HepG2 (cell line): ENCODE data around the gene NR2F1-AS1. TPM values are rescaled to one million over a fixed set of nuclear protein-coding genes. Genes with fewer than 3 reads are reported as not detected.
A peak's percentile ranks its signal among the peaks of the same experiment; 100 is the strongest.

Experiments used
- ATM ChIP-seq: fragments of 450-650 bp; IDR thresholded peaks from 2 replicates; pipeline ENCODE4 v1.7.1; 2017; ENCODE audit warnings: mild to moderate bottlenecking, borderline replicate concordance
- EHMT2 ChIP-seq: fragments of 200-600 bp; sonication (generic); IDR thresholded peaks from 2 replicates; pipeline ENCODE4 v1.7.0; 2017; ENCODE audit warnings: antibody characterized with exemption, low read depth, low read length, borderline replicate concordance
- EZH2 ChIP-seq: conservative IDR thresholded peaks from 2 replicates; pipeline ENCODE4 v1.6.1; 2012; ENCODE audit warnings: mild to moderate bottlenecking, low read depth, low read length, moderate library complexity
- SAP130 ChIP-seq: IDR thresholded peaks from 2 replicates; pipeline ENCODE4 v1.6.1; 2016; ENCODE audit warnings: low read depth
- SIN3A ChIP-seq: IDR thresholded peaks from 2 replicates; pipeline ENCODE4 v1.6.1; 2011; ENCODE audit warnings: low read depth, mild to moderate bottlenecking, control low read depth, low read length, borderline replicate concordance
- SP5 ChIP-seq: IDR thresholded peaks from 2 replicates; pipeline ENCODE4 v1.6.1; 2016; ENCODE audit warnings: low read depth, borderline replicate concordance
- TARDBP ChIP-seq: sonication (generic); formaldehyde crosslinking; IDR thresholded peaks from 2 replicates; pipeline ENCODE4 v1.8.0; 2022; ENCODE audit warnings: mild to moderate bottlenecking, missing genetic modification reagents
- ZNF230 ChIP-seq: sonication (generic); formaldehyde crosslinking; IDR thresholded peaks from 2 replicates; pipeline ENCODE4 v1.4.0; 2020; ENCODE audit warnings: mild to moderate bottlenecking, missing genetic modification reagents
- ZNF264 ChIP-seq: sonication (generic); formaldehyde crosslinking; IDR thresholded peaks from 2 replicates; pipeline ENCODE4 v1.4.0; 2020; ENCODE audit warnings: missing genetic modification reagents
- ZNF761 ChIP-seq: sonication (generic); formaldehyde crosslinking; conservative IDR thresholded peaks from 2 replicates; pipeline ENCODE4 v1.4.0; 2020; ENCODE audit warnings: mild to moderate bottlenecking, missing genetic modification reagents
- ZNF777 ChIP-seq: sonication (generic); formaldehyde crosslinking; IDR thresholded peaks from 2 replicates; pipeline ENCODE4 v1.4.0; 2020; ENCODE audit warnings: missing genetic modification reagents
- ZNF780A ChIP-seq: sonication (generic); formaldehyde crosslinking; IDR thresholded peaks from 2 replicates; pipeline ENCODE4 v1.8.0; 2022; ENCODE audit warnings: mild to moderate bottlenecking, missing genetic modification reagents, moderate library complexity
- ZSCAN22 ChIP-seq: sonication (generic); formaldehyde crosslinking; IDR thresholded peaks from 2 replicates; pipeline ENCODE4 v1.4.0; 2020; ENCODE audit warnings: mild to moderate bottlenecking, missing genetic modification reagents
- ZSCAN9 ChIP-seq: IDR thresholded peaks from 2 replicates; pipeline ENCODE4 v1.6.1; 2016; ENCODE audit warnings: borderline replicate concordance
- polyA plus RNA-seq, 8 experiments: library from polyadenylated mRNA; depleted of rRNA in 3 of 8; stranded (reverse) in 7 of 8; unstranded in 1 of 8; fragments of >200 nt; fragmentation: Illumina TruSeq in 4 of 8; extraction: Trizol in 4 of 8; gene quantifications; 2 replicates each; pipeline versions ENCODE4 v1.2.1 to v1.2.3, GENCODE V29; 2011 to 2016; ENCODE audit warnings: low read depth in 4 of 8, missing spikeins in 1 of 8, mixed read lengths in 1 of 8; ENCODE audit not compliant: insufficient read depth in 1 of 8
- total RNA-seq, 5 experiments: library from RNA; depleted of rRNA; stranded (reverse); fragments of >200 nt; fragmentation: Illumina TruSeq; extraction: Trizol; gene quantifications; 2 replicates each; pipeline ENCODE4 v1.2.3, GENCODE V29; 2016; ENCODE audit warnings: low read depth in 1 of 5
- TF ChIP-seq, protein P1 (sequence below): sonication (generic); formaldehyde crosslinking; IDR thresholded peaks from 2 replicates; pipeline ENCODE4 v1.4.0; 2020; ENCODE audit warnings: missing genetic modification reagents
- TF ChIP-seq, protein P2 (sequence below): IDR thresholded peaks from 2 replicates; pipeline ENCODE4 v1.6.1; 2018; ENCODE audit warnings: missing genetic modification reagents, mild to moderate bottlenecking, missing compliant biosample characterization
- TF ChIP-seq, protein P3 (sequence below): sonication (generic); formaldehyde crosslinking; IDR thresholded peaks from 2 replicates; pipeline ENCODE4 v1.5.1; 2020; ENCODE audit warnings: missing genetic modification reagents, mild to moderate bottlenecking, borderline replicate concordance
- TF ChIP-seq, protein P4 (sequence below): sonication (generic); formaldehyde crosslinking; IDR thresholded peaks from 2 replicates; pipeline ENCODE4 v1.5.1; 2020; ENCODE audit warnings: mild to moderate bottlenecking, missing genetic modification reagents, moderate library complexity
- TF ChIP-seq, protein P5 (sequence below): sonication (generic); formaldehyde crosslinking; IDR thresholded peaks from 2 replicates; pipeline ENCODE4 v1.5.0; 2020; ENCODE audit warnings: missing genetic modification reagents

Gene NR2F1-AS1
- total and polyA plus RNA-seq, 2 of the 13 experiments (the other 11 are each of a cell fraction or from before 2014, with no cell fraction given), result 2.8 TPM

DNA sequence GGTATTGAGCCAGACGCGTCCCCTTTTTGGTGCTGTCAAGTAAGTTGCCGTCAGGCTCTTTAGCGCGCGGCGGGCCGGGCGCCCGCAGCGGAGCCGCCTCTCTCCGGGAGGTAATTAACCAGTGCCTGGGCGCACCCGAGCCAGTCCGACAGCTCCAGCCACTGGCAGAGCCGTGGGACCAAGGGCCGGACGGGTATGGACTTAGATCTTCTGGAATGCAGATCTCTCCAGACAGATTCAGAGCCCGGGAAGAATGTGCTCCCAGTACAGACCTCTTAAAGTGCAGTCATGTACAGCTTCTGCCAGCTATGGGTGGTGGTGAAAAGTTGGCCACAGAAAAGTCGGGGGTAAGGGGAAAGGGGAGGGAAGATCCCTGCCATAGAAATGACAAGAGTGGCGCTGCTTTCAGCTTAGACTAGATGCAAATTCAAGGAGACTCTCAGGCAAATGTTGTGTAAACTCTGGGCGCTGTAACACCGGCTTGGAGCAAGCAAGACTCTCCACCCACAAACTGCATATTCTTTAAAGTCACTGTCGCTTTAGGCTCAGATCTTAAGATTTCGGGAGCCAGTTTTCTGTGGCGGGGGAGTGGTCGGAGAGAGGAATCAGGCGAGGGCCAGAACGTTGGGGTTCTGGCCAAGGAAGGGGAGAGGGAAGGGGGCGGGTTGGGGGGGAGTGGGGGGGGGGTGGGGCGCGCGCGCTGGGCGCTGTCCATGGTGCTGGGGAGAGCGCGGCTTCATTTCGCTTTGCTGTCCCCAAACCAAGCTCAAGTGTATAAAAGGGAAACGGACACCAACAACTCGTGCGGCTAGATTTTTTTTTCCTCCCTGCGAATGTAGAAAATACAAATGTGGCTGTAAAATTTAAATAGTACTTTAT, 31.2 kb upstream of the NR2F1-AS1 start (continued):
- TF ChIP-seq ZNF761 (no peak), SP5 (CRISPR knock-in tag) (no peak), ZNF780A (no peak), ZNF264 (peak; percentile 34; the same call in 1 of the 2 replicates), ZNF230 (CRISPR knock-in tag) (no peak), ZSCAN22 (CRISPR knock-in tag) (no peak), SIN3A (peak; percentile 37; the same call in 1 of the 2 replicates), ZNF777 (0 out of 2 replicates have a peak, but pooled peaks have one; percentile 34), ZSCAN9 (CRISPR knock-in tag) (0 out of 2 replicates have a peak, but pooled peaks have one; percentile 53), SAP130 (0 out of 2 replicates have a peak, but pooled peaks have one; percentile 28), EZH2 (peak; percentile 90), TARDBP (CRISPR knock-in tag) (no peak), ATM (no peak), EHMT2 (peak; percentile 76; the same call in 1 of the 2 replicates)
- TF ChIP-seq, protein P1, sequence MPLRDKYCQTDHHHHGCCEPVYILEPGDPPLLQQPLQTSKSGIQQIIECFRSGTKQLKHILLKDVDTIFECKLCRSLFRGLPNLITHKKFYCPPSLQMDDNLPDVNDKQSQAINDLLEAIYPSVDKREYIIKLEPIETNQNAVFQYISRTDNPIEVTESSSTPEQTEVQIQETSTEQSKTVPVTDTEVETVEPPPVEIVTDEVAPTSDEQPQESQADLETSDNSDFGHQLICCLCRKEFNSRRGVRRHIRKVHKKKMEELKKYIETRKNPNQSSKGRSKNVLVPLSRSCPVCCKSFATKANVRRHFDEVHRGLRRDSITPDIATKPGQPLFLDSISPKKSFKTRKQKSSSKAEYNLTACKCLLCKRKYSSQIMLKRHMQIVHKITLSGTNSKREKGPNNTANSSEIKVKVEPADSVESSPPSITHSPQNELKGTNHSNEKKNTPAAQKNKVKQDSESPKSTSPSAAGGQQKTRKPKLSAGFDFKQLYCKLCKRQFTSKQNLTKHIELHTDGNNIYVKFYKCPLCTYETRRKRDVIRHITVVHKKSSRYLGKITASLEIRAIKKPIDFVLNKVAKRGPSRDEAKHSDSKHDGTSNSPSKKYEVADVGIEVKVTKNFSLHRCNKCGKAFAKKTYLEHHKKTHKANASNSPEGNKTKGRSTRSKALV, result peak; percentile 50; the same call in 1 of the 2 replicates
- TF ChIP-seq, protein P2, sequence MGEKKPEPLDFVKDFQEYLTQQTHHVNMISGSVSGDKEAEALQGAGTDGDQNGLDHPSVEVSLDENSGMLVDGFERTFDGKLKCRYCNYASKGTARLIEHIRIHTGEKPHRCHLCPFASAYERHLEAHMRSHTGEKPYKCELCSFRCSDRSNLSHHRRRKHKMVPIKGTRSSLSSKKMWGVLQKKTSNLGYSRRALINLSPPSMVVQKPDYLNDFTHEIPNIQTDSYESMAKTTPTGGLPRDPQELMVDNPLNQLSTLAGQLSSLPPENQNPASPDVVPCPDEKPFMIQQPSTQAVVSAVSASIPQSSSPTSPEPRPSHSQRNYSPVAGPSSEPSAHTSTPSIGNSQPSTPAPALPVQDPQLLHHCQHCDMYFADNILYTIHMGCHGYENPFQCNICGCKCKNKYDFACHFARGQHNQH, result no peak
- TF ChIP-seq, protein P3, sequence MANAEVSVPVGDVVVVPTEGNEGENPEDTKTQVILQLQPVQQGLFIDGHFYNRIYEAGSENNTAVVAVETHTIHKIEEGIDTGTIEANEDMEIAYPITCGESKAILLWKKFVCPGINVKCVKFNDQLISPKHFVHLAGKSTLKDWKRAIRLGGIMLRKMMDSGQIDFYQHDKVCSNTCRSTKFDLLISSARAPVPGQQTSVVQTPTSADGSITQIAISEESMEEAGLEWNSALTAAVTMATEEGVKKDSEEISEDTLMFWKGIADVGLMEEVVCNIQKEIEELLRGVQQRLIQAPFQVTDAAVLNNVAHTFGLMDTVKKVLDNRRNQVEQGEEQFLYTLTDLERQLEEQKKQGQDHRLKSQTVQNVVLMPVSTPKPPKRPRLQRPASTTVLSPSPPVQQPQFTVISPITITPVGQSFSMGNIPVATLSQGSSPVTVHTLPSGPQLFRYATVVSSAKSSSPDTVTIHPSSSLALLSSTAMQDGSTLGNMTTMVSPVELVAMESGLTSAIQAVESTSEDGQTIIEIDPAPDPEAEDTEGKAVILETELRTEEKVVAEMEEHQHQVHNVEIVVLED (CRISPR knock-in tag), result no peak
- TF ChIP-seq, protein P4, sequence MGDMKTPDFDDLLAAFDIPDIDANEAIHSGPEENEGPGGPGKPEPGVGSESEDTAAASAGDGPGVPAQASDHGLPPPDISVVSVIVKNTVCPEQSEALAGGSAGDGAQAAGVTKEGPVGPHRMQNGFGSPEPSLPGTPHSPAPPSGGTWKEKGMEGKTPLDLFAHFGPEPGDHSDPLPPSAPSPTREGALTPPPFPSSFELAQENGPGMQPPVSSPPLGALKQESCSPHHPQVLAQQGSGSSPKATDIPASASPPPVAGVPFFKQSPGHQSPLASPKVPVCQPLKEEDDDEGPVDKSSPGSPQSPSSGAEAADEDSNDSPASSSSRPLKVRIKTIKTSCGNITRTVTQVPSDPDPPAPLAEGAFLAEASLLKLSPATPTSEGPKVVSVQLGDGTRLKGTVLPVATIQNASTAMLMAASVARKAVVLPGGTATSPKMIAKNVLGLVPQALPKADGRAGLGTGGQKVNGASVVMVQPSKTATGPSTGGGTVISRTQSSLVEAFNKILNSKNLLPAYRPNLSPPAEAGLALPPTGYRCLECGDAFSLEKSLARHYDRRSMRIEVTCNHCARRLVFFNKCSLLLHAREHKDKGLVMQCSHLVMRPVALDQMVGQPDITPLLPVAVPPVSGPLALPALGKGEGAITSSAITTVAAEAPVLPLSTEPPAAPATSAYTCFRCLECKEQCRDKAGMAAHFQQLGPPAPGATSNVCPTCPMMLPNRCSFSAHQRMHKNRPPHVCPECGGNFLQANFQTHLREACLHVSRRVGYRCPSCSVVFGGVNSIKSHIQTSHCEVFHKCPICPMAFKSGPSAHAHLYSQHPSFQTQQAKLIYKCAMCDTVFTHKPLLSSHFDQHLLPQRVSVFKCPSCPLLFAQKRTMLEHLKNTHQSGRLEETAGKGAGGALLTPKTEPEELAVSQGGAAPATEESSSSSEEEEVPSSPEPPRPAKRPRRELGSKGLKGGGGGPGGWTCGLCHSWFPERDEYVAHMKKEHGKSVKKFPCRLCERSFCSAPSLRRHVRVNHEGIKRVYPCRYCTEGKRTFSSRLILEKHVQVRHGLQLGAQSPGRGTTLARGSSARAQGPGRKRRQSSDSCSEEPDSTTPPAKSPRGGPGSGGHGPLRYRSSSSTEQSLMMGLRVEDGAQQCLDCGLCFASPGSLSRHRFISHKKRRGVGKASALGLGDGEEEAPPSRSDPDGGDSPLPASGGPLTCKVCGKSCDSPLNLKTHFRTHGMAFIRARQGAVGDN (CRISPR knock-in tag), result peak; percentile 28; the same call in 1 of the 2 replicates
- TF ChIP-seq, protein P5, sequence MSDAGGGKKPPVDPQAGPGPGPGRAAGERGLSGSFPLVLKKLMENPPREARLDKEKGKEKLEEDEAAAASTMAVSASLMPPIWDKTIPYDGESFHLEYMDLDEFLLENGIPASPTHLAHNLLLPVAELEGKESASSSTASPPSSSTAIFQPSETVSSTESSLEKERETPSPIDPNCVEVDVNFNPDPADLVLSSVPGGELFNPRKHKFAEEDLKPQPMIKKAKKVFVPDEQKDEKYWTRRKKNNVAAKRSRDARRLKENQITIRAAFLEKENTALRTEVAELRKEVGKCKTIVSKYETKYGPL (CRISPR knock-in tag), result 0 out of 2 replicates have a peak, but pooled peaks have one; percentile 41
